H9 (cell line): Measurements from ENCODE around the gene FPGS. TPM values are rescaled to one million over a fixed set of nuclear protein-coding genes. Genes with fewer than 3 reads are reported as not detected.
"Not testable (repeated sequence)": the region's sequence is repeated elsewhere in the genome, so short reads cannot be mapped to it uniquely, and the experiment has no call there.

Experiments used
- DNase-seq: peaks from one replicate; pipeline ENCODE4 v3.0.0-alpha.2; 2017
- H2AFZ ChIP-seq: one replicate; pipeline ENCODE4 v1.6.1; 2013; ENCODE audit warnings: mild to moderate bottlenecking, low read length, control low read depth, moderate library complexity
- H2AK5ac ChIP-seq: 2 replicates; pipeline ENCODE4 v1.6.1; 2013; ENCODE audit warnings: low read length, control low read depth, mixed read lengths; ENCODE audit not compliant: insufficient read length
- H2BK120ac ChIP-seq: one replicate; pipeline ENCODE4 v1.6.1; 2013; ENCODE audit warnings: low read depth, mild to moderate bottlenecking, low read length, control low read depth, inconsistent platforms; ENCODE audit not compliant: poor library complexity, severe bottlenecking
- H2BK12ac ChIP-seq: 2 replicates; pipeline ENCODE4 v1.6.1; 2013; ENCODE audit warnings: low read length, control low read depth, mixed read lengths, low read depth; ENCODE audit not compliant: insufficient read length
- H2BK15ac ChIP-seq: 2 replicates; pipeline ENCODE4 v1.6.1; 2013; ENCODE audit warnings: low read depth, low read length, control low read depth
- H2BK20ac ChIP-seq: one replicate; pipeline ENCODE4 v1.6.1; 2013; ENCODE audit warnings: low read depth, mild to moderate bottlenecking, low read length, control low read depth, inconsistent platforms; ENCODE audit not compliant: poor library complexity, severe bottlenecking
- H2BK5ac ChIP-seq: 2 replicates; pipeline ENCODE4 v1.6.1; 2013; ENCODE audit warnings: low read length, control low read depth, mixed read lengths; ENCODE audit not compliant: insufficient read length
- H3K14ac ChIP-seq: 2 replicates; pipeline ENCODE4 v1.6.1; 2013; ENCODE audit warnings: low read length, control low read depth; ENCODE audit not compliant: insufficient read depth
- H3K18ac ChIP-seq: 2 replicates; pipeline ENCODE4 v1.6.1; 2013; ENCODE audit warnings: low read depth, mild to moderate bottlenecking, mixed read lengths, low read length, control low read depth; ENCODE audit not compliant: insufficient read length
- H3K23ac ChIP-seq: 2 replicates; pipeline ENCODE4 v1.6.1; 2013; ENCODE audit warnings: low read length, control low read depth, mixed read lengths, low read depth; ENCODE audit not compliant: insufficient read length
- H3K23me2 ChIP-seq: 2 replicates; pipeline ENCODE4 v1.6.1; 2013; ENCODE audit warnings: low read depth, mild to moderate bottlenecking, mixed read lengths, low read length, control low read depth; ENCODE audit not compliant: insufficient read length, poor library complexity, severe bottlenecking
- H3K27ac ChIP-seq: 2 replicates; pipeline ENCODE4 v1.5.1; 2013; ENCODE audit warnings: low read length, control low read depth, mixed read lengths, low read depth; ENCODE audit not compliant: insufficient read length
- H3K27me3 ChIP-seq: 2 replicates; pipeline ENCODE4 v1.6.1; 2013; ENCODE audit warnings: low read length, control low read depth, inconsistent platforms; ENCODE audit not compliant: insufficient read depth
- H3K4ac ChIP-seq: 2 replicates; pipeline ENCODE4 v1.6.1; 2013; ENCODE audit warnings: low read depth, mild to moderate bottlenecking, control low read depth, inconsistent platforms, low read length, moderate library complexity
- H3K4me1 ChIP-seq: 2 replicates; pipeline ENCODE4 v1.6.1; 2013; ENCODE audit warnings: low read length, control low read depth, inconsistent platforms; ENCODE audit not compliant: insufficient read depth
- H3K4me2 ChIP-seq: 2 replicates; pipeline ENCODE4 v1.6.1; 2013; ENCODE audit warnings: low read length, control low read depth, mixed read lengths; ENCODE audit not compliant: insufficient read length, insufficient read depth
- H3K56ac ChIP-seq: 2 replicates; pipeline ENCODE4 v1.6.1; 2013; ENCODE audit warnings: low read depth, mild to moderate bottlenecking, mixed read lengths, low read length, control low read depth; ENCODE audit not compliant: insufficient read length
- H3K79me1 ChIP-seq: 2 replicates; pipeline ENCODE4 v1.6.1; 2013; ENCODE audit warnings: low read depth, mild to moderate bottlenecking, moderate library complexity, low read length, control low read depth, inconsistent platforms; ENCODE audit not compliant: insufficient read depth, poor library complexity, severe bottlenecking
- H3K79me2 ChIP-seq: 2 replicates; pipeline ENCODE4 v1.6.1; 2013; ENCODE audit warnings: low read length, control low read depth, inconsistent platforms; ENCODE audit not compliant: insufficient read depth
- H3K9ac ChIP-seq: 2 replicates; pipeline ENCODE4 v1.6.1; 2013; ENCODE audit warnings: low read length, control low read depth, mixed read lengths; ENCODE audit not compliant: insufficient read length; ENCODE audit errors: extremely low read depth
- H3K9me3 ChIP-seq: one replicate; pipeline ENCODE4 v1.6.1; 2013; ENCODE audit warnings: low read depth, low read length, inconsistent platforms; ENCODE audit not compliant: control insufficient read depth
- H3T11ph ChIP-seq: one replicate; pipeline ENCODE4 v1.6.1; 2013; ENCODE audit warnings: mild to moderate bottlenecking, low read length, control low read depth, inconsistent platforms
- H4K20me1 ChIP-seq: one replicate; pipeline ENCODE4 v1.6.1; 2013; ENCODE audit not compliant: control insufficient read depth, insufficient read length, insufficient read depth
- H4K5ac ChIP-seq: 2 replicates; pipeline ENCODE4 v1.6.1; 2013; ENCODE audit warnings: low read depth, mild to moderate bottlenecking, mixed read lengths, low read length, control low read depth; ENCODE audit not compliant: insufficient read length
- H4K8ac ChIP-seq: replicated peaks from 2 replicates; pipeline ENCODE4 v1.6.1; 2013; ENCODE audit warnings: low read length, control low read depth, mixed read lengths, low read depth; ENCODE audit not compliant: insufficient read length
- H4K91ac ChIP-seq: 2 replicates; pipeline ENCODE4 v1.6.1; 2013; ENCODE audit warnings: low read depth, mild to moderate bottlenecking, moderate library complexity, mixed read lengths, low read length, control low read depth; ENCODE audit not compliant: insufficient read length
- H3K27ac Mint-ChIP-seq, 3 experiments: 2 replicates in 2 of 3; 3 replicates in 1 of 3; pipeline ENCODE4 v1.8.0; 2020 to 2021; ENCODE audit warnings: mixed read lengths in 3 of 3, mild to moderate bottlenecking in 1 of 3, moderate library complexity in 1 of 3
- H3K27me3 Mint-ChIP-seq: 2 replicates; pipeline ENCODE4 v1.8.0; 2021; ENCODE audit warnings: low read depth, mild to moderate bottlenecking, moderate library complexity, mixed read lengths
- H3K36me3 Mint-ChIP-seq, 3 experiments: 2 replicates in 2 of 3; 3 replicates in 1 of 3; pipeline ENCODE4 v1.8.0; 2020 to 2021; ENCODE audit warnings: low read depth in 3 of 3, mixed read lengths in 3 of 3; ENCODE audit not compliant: insufficient read depth in 1 of 3
- H3K4me1 Mint-ChIP-seq, 2 experiments: 2 replicates each; pipeline ENCODE4 v1.8.0; 2020; ENCODE audit warnings: mixed read lengths in 2 of 2
- H3K4me3 Mint-ChIP-seq, 2 experiments: 2 replicates in 1 of 2; 3 replicates in 1 of 2; pipeline ENCODE4 v1.8.0; 2020 to 2021; ENCODE audit warnings: mild to moderate bottlenecking in 2 of 2, mixed read lengths in 2 of 2, moderate library complexity in 1 of 2
- H3K9me3 Mint-ChIP-seq, 2 experiments: 2 replicates in 1 of 2; 3 replicates in 1 of 2; pipeline ENCODE4 v1.8.0; 2020; ENCODE audit warnings: mild to moderate bottlenecking in 2 of 2, mixed read lengths in 2 of 2, moderate library complexity in 1 of 2
- CTCF ChIP-seq: fragments of 200-600 bp; sonication (generic); conservative IDR thresholded peaks from 3 replicates; pipeline ENCODE4 v1.8.0; 2021; ENCODE audit warnings: antibody characterized with exemption, mild to moderate bottlenecking
- WGBS: extraction: QIAGEN DNeasy Blood & Tissue Kit; methylation state at CpG from one replicate; pipeline ENCODE4 v1.1.7; 2013; ENCODE audit warnings: missing lambda C conversion rate, low lambda C conversion rate, mixed read lengths; ENCODE audit not compliant: insufficient read length; ENCODE audit errors: extremely low coverage; 5-methylcytosine and 5-hydroxymethylcytosine counted together
- total RNA-seq: library from RNA; stranded (reverse); gene quantifications from 2 replicates; pipeline ENCODE4 v1.2.1, GENCODE V29; 2021

The FPGS gene
- total RNA-seq, 1 experiment from 2014 or later, result 68.4 TPM

GRCh38 chr9:127780126-127780885 lies 22.4 kb upstream of the FPGS start:
- Histone ChIP-seq H3K4me1 (no peaks in the 10 kb centered on the region; the same call in 1 of the 2 replicates), H3K23me2 (peaks cover 2% of the 10 kb centered on the region), H3K4ac (no peak overlapping the region), H4K8ac (no peak overlapping the region), H2BK120ac (no peak overlapping the region), H2BK12ac (no peak overlapping the region), H2AK5ac (no peak overlapping the region), H2BK15ac (no peak overlapping the region), H3K23ac (no peak overlapping the region), H3K9me3 (no peaks in the 10 kb centered on the region), H3K18ac (no peak overlapping the region), H2BK5ac (no peak overlapping the region), H4K5ac (no peak overlapping the region), H3K14ac (no peak overlapping the region; the same call in 1 of the 2 replicates), H3K56ac (no peak overlapping the region), H3K27ac (no peak overlapping the region), H3K27me3 (no peaks in the 10 kb centered on the region; the same call in 1 of the 2 replicates), H3K9ac (no peak overlapping the region), H4K20me1 (no peaks in the 10 kb centered on the region), H3T11ph (no peak overlapping the region), H2AFZ (no peak overlapping the region), H3K79me1 (no peaks in the 10 kb centered on the region), H3K4me2 (no peak overlapping the region), H2BK20ac (no peak overlapping the region), H4K91ac (no peak overlapping the region), H3K79me2 (no peaks in the 10 kb centered on the region)
- TF ChIP-seq CTCF, result no peak
- WGBS, result no CpG with 5 or more reads among the region's 20 CpGs
- no peaks in the 10 kb centered on the region for H3K9me3 Mint-ChIP-seq
- H3K4me3 Mint-ChIP-seq, result no peak overlapping the region
- H3K4me1 Mint-ChIP-seq, result peaks cover 9 to 38% of the 10 kb centered on the region in 2 experiments
- DNase-seq, result no peak
- H3K27me3 Mint-ChIP-seq, result peaks cover 6% of the 10 kb centered on the region
- H3K36me3 Mint-ChIP-seq, result no peaks in the 10 kb centered on the region
- no peak overlapping the region; a peak in 1 of 7 replicates for H3K27ac Mint-ChIP-seq

GRCh38 chr9:127780909-127781308 lies 21.8 kb upstream of the FPGS start:
- not testable (repeated sequence) for H3K9me3 Mint-ChIP-seq, H3K9me3 ChIP-seq, H3K27me3 Mint-ChIP-seq, H4K8ac ChIP-seq, H2AK5ac ChIP-seq, H3K23ac ChIP-seq, H4K5ac ChIP-seq, H3K56ac ChIP-seq, H3K27ac ChIP-seq, H3K18ac ChIP-seq, H3K4me3 Mint-ChIP-seq, H3T11ph ChIP-seq, H2BK15ac ChIP-seq, H3K27me3 ChIP-seq, H3K23me2 ChIP-seq, H3K36me3 Mint-ChIP-seq, H2BK20ac ChIP-seq, H4K20me1 ChIP-seq, H4K91ac ChIP-seq, H2BK12ac ChIP-seq, H3K4me2 ChIP-seq, H2AFZ ChIP-seq, H3K79me1 ChIP-seq, H3K4ac ChIP-seq, H3K27ac Mint-ChIP-seq, H2BK5ac ChIP-seq, DNase-seq, H3K79me2 ChIP-seq, H3K4me1 ChIP-seq, H2BK120ac ChIP-seq, H3K14ac ChIP-seq, H3K9ac ChIP-seq
- WGBS, result no CpG with 5 or more reads among the region's 9 CpGs
- peaks cover 9 to 38% of the 10 kb centered on the region in 2 experiments for H3K4me1 Mint-ChIP-seq
